HEK293 (cell line): ENCODE data around the gene GZF1.

Experiments used
- SETDB1 ChIP-seq: IDR thresholded peaks from one replicate; pipeline ENCODE4 v1.6.1; 2017; ENCODE audit warnings: mild to moderate bottlenecking, low read length, moderate library complexity, mixed read lengths; ENCODE audit not compliant: insufficient read length
- ZBTB1 ChIP-seq: fragments of 450-650 bp; formaldehyde crosslinking; IDR thresholded peaks from 2 replicates; pipeline ENCODE4 v1.5.1; 2016; ENCODE audit warnings: missing biosample characterization, missing genetic modification characterization
- ZNF621 ChIP-seq: fragments of 450-650 bp; formaldehyde crosslinking; IDR thresholded peaks from 2 replicates; pipeline ENCODE4 v1.5.1; 2017; ENCODE audit warnings: missing biosample characterization, missing genetic modification characterization
- TF ChIP-seq, protein P1 (sequence below): fragments of 450-650 bp; formaldehyde crosslinking; IDR thresholded peaks from 2 replicates; pipeline ENCODE4 v1.5.1; 2016; ENCODE audit warnings: missing biosample characterization, missing genetic modification characterization
- TF ChIP-seq, protein P2 (sequence below): fragments of 450-650 bp; formaldehyde crosslinking; IDR thresholded peaks from 2 replicates; pipeline ENCODE4 v1.5.1; 2016; ENCODE audit warnings: missing biosample characterization, missing genetic modification characterization, low read depth

DNA sequence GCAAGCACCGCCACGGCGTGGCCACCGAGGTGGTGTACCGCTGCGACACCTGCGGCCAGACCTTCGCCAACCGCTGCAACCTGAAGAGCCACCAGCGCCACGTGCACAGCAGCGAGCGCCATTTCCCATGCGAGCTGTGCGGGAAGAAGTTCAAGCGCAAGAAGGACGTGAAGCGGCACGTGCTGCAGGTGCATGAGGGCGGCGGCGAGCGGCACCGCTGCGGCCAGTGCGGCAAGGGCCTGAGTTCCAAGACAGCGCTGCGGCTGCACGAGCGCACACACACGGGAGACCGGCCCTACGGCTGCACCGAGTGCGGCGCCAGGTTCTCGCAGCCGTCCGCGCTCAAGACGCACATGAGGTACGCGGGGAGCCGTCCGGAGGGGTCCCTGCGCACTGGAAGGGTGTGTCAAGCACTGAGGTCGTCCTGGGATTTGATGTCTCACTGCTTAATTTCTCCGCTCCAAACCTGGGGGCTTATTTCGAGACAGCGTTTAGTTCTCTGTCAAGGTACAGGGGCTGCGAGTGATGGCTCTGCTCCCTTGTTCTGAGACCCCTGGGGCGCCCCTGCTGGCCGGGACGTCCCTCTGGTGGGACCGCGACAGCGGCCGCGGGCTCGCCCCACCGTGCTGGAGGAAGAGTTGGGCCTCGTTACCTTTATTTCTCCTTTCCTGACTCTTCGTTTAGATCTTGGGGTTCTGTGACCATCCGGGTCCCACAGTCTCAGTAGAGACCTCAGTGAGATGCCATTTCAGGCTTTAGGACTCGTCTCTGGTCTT, 3.6 kb downstream of the GZF1 start:
- no peak for TF ChIP-seq ZNF621 (tag by site-specific recombination)
- no peak for TF ChIP-seq SETDB1
- TF ChIP-seq, protein P1, sequence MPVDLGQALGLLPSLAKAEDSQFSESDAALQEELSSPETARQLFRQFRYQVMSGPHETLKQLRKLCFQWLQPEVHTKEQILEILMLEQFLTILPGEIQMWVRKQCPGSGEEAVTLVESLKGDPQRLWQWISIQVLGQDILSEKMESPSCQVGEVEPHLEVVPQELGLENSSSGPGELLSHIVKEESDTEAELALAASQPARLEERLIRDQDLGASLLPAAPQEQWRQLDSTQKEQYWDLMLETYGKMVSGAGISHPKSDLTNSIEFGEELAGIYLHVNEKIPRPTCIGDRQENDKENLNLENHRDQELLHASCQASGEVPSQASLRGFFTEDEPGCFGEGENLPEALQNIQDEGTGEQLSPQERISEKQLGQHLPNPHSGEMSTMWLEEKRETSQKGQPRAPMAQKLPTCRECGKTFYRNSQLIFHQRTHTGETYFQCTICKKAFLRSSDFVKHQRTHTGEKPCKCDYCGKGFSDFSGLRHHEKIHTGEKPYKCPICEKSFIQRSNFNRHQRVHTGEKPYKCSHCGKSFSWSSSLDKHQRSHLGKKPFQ (tag by site-specific recombination), result no peak
- TF ChIP-seq, protein P2, sequence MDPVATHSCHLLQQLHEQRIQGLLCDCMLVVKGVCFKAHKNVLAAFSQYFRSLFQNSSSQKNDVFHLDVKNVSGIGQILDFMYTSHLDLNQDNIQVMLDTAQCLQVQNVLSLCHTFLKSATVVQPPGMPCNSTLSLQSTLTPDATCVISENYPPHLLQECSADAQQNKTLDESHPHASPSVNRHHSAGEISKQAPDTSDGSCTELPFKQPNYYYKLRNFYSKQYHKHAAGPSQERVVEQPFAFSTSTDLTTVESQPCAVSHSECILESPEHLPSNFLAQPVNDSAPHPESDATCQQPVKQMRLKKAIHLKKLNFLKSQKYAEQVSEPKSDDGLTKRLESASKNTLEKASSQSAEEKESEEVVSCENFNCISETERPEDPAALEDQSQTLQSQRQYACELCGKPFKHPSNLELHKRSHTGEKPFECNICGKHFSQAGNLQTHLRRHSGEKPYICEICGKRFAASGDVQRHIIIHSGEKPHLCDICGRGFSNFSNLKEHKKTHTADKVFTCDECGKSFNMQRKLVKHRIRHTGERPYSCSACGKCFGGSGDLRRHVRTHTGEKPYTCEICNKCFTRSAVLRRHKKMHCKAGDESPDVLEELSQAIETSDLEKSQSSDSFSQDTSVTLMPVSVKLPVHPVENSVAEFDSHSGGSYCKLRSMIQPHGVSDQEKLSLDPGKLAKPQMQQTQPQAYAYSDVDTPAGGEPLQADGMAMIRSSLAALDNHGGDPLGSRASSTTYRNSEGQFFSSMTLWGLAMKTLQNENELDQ (tag by site-specific recombination), result no peak
- TF ChIP-seq ZBTB1 (tag by site-specific recombination), result no peak
